Mucosa of gallbladder (tissue), 1 donor: Measurements from ENCODE around the gene CDH18. TPM values are rescaled to one million over a fixed set of nuclear protein-coding genes. Genes with fewer than 3 reads are reported as not detected.

Source experiments
- DNase-seq: peaks from one replicate; pipeline ENCODE4 v3.0.0-alpha.2; 2020; ENCODE audit warnings: low spot score
- total RNA-seq: library from RNA; stranded (reverse); gene quantifications from one replicate; pipeline ENCODE4 v1.2.1, GENCODE V29; 2021
- donor health status: DM: no; HTN: no; CAD: no.

The CDH18 gene
- total RNA-seq, 1 donor from 2014 or later, result 0.32 TPM

DNA sequence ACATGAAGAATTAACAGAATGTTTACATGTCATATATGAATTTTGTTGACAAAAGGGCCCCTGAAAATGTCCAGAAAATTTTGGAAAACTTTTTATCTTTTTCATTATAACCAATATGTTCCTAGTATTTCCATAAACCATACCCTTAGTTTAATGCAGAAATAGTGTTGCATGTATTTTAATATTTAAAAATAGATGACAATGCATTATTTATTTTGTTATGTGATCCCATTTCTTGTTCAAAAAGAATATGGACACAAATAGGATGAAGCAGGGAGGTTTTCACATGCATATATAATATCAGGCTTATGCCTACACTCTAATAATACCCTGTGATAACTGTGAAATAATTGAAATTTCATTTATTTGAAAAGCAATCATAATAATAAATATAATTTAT, 500.5 kb downstream of the CDH18 start:
- DNase-seq, result no peak

- no peak for DNase-seq
Measured at GRCh38 chr5:19479562-19479961, 508.4 kb downstream of the CDH18 start.

DNA sequence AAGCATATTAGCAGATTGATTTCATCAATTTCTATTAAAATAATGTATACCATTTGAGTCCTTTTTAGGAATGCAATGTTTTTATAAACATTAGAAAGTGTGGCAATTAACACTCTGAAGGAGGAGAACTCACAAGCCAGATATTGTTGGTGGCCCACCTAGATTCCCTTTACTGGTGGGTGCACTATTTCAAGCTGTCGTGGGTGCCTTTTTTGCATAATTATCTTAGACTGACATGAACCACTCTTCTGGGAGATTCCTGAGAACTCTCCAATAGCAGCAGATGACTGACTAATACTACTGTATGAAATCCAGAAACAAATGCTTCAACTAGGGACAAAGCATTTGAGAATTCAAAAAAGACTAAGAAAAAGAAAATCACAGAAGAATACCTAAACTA, 526.0 kb downstream of the CDH18 start:
- DNase-seq, result no peak

GRCh38 chr5:19424506-19424905, 563.5 kb downstream of the CDH18 start:
- no peak for DNase-seq
